ENCODE results near the gene KCTD21.

DNA sequence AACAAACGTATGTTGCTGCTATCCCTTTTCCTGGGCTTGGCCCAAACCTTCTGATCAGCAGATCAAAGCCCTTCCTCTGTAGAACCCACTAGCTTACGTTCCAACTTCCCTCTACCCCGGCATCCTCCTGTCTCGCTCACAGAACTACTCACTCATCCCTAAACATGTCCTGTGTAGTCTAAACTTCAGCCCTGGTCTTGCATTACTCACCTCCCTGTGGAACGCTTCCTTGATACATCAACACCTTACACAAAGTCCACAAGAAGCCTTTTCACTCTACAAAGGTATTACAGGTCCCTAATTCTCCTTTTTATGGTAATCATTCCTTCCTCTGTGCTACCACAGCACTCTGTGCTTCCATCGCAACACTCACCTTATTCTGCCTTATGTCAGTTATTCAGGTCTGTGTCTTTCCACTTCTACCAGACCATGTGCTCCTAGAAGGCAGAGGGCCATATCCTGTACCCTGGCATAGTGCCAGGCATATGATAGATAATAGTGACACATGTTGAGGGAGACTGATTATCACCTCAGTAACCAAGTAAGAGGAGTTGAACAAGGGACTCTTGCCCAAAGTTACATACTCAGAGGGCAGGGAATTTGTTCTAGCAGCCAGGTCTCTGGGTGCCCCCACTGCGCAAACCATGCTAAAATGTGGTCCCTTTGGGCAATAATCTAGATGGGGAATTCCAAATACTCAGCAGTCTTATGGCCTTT, 41.9 kb upstream of the KCTD21 start:
- TF ChIP-seq, protein P1, sequence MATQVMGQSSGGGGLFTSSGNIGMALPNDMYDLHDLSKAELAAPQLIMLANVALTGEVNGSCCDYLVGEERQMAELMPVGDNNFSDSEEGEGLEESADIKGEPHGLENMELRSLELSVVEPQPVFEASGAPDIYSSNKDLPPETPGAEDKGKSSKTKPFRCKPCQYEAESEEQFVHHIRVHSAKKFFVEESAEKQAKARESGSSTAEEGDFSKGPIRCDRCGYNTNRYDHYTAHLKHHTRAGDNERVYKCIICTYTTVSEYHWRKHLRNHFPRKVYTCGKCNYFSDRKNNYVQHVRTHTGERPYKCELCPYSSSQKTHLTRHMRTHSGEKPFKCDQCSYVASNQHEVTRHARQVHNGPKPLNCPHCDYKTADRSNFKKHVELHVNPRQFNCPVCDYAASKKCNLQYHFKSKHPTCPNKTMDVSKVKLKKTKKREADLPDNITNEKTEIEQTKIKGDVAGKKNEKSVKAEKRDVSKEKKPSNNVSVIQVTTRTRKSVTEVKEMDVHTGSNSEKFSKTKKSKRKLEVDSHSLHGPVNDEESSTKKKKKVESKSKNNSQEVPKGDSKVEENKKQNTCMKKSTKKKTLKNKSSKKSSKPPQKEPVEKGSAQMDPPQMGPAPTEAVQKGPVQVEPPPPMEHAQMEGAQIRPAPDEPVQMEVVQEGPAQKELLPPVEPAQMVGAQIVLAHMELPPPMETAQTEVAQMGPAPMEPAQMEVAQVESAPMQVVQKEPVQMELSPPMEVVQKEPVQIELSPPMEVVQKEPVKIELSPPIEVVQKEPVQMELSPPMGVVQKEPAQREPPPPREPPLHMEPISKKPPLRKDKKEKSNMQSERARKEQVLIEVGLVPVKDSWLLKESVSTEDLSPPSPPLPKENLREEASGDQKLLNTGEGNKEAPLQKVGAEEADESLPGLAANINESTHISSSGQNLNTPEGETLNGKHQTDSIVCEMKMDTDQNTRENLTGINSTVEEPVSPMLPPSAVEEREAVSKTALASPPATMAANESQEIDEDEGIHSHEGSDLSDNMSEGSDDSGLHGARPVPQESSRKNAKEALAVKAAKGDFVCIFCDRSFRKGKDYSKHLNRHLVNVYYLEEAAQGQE (IDR thresholded peaks at IDR 0.05; ENCODE audit: low read depth, low read length): no peak
- TF ChIP-seq, protein P2, sequence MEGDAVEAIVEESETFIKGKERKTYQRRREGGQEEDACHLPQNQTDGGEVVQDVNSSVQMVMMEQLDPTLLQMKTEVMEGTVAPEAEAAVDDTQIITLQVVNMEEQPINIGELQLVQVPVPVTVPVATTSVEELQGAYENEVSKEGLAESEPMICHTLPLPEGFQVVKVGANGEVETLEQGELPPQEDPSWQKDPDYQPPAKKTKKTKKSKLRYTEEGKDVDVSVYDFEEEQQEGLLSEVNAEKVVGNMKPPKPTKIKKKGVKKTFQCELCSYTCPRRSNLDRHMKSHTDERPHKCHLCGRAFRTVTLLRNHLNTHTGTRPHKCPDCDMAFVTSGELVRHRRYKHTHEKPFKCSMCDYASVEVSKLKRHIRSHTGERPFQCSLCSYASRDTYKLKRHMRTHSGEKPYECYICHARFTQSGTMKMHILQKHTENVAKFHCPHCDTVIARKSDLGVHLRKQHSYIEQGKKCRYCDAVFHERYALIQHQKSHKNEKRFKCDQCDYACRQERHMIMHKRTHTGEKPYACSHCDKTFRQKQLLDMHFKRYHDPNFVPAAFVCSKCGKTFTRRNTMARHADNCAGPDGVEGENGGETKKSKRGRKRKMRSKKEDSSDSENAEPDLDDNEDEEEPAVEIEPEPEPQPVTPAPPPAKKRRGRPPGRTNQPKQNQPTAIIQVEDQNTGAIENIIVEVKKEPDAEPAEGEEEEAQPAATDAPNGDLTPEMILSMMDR (IDR thresholded peaks at IDR 0.05 in 2 of 3, conservative IDR thresholded peaks at IDR 0.05 in 1 of 3; ENCODE audit: control insufficient read depth in 2 of 3, extremely low read depth in 1 of 3, insufficient read depth in 1 of 3, low read depth in 3 of 3, low read length in 3 of 3): no peak
- TF ChIP-seq SP1 (IDR thresholded peaks at IDR 0.05; ENCODE audit: low read depth, low read length) (no peak), RAD21 (IDR thresholded peaks at IDR 0.05; ENCODE audit: insufficient read depth, low read depth, low read length) (no peak), RFX5 (IDR thresholded peaks at IDR 0.05; ENCODE audit: low read depth, low read length) (no peak), SIN3A (IDR thresholded peaks at IDR 0.05; ENCODE audit: low read depth, low read length) (no peak), POLR2A (IDR thresholded peaks at IDR 0.05; ENCODE audit: low read depth, low read length) (no peak), EZH2 (IDR thresholded peaks at IDR 0.05; ENCODE audit: borderline replicate concordance, control insufficient read depth, low read depth, low read length) (no peak), ZNF207 (IDR thresholded peaks at IDR 0.05; ENCODE audit: borderline replicate concordance) (no peak)

All from GM12878 (cell line).